ENCODE data around the gene PXK. TPM values are rescaled to one million over a fixed set of nuclear protein-coding genes. Genes with fewer than 3 reads are reported as not detected.

PXK gene
- total RNA-seq, 2 experiments from 2014 or later: 50.7 to 51.2 TPM

DNA sequence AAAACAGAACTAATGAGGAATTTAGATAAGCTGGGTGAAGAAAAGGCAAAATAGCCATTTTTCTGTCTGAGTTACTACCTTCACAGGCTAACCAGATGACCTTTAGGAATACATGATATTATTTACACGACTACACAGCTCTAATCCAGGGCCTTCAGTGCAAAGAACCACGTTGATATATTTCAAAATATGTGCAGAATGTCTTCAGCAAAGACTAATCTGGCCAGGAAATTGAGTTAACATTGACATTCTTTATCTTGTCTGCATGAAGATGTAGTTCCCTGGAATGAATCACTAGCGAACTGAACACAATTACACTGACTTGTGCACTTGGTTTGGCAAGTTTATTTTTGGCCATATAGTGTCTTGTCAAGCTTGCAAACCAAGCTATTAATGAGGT lies 59.5 kb downstream of the PXK start:
- Mint-ChIP-seq H3K36me3 (ENCODE audit: low read depth) (peaks cover 33% of the 10 kb centered on the region), H3K4me1 (peaks cover 15% of the 10 kb centered on the region), H3K27ac (no peak overlapping the region), H3K4me3 (no peak overlapping the region), H3K27me3 (no peaks in the 10 kb centered on the region), H3K9me3 (no peaks in the 10 kb centered on the region)
- DNase-seq: no peak
- ChIA-PET CTCF (interaction anchor here (0.7 to 1.7 kb wide), 3 partner anchors 12 to 124 kb away, joined by 3 to 8 read pairs (median 4); no protein-coding TSS in a partner anchor), POLR2A (no interaction called here)

DNA sequence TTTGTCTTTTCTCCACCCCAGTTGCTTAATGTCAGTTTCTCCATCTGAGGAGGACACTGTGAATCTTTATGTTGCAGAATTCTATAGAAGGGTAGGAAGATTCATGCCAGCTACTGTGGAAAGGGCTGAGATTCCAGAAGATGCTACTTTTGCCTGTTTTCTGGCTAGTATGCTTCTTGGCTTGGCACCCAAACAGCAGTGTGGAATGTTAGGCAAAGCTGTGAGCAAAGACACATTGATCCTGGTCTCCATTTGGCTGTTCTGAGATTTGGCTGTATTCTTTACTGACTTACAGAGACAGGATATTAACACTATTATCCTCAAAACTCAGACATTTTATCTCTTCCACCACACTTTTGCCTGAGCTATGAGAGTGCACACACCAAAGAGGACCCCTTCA lies 61.6 kb downstream of the PXK start:
- DNase-seq: no peak
- Mint-ChIP-seq H3K4me3 (no peak overlapping the region), H3K27ac (no peak overlapping the region), H3K36me3 (ENCODE audit: low read depth) (peaks cover 38% of the 10 kb centered on the region), H3K4me1 (no peaks in the 10 kb centered on the region), H3K9me3 (no peaks in the 10 kb centered on the region), H3K27me3 (no peaks in the 10 kb centered on the region)
- ChIA-PET CTCF (interaction anchor here (0.6 to 1.0 kb wide), 2 partner anchors 12 to 21 kb away, joined by 3 read pairs; no protein-coding TSS in a partner anchor), POLR2A (no interaction called here)

DNA sequence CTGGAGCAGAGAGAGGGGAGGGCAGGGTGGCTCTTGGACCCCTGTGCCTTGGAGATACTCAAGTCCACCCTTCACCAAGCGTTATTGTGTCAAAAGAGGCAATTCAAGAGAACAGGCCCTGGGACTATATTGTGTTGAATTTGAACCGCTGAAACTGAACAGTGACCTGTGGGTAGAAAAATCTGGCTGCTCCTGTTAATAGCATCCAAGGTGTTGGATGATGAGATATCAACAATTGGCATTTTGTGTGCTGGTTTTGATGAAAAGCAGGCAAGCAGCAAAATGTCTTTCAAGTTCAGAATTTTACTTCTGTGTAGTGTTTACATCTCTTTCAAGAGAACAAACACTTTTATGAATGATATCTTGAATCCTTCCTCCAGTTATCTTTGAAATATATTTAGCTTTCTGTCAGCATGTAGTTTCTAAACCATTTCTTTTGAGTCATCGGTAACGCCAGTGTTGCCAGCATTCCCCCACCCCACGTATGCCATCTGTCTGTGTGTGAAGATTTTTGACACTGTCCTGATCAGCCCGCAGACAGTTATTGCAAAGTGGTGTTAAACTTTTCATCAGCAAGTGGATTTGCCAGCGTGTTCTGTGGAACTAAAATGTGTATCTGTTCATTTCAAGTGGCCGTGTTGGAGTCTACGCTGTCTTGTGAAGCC lies 66.1 kb downstream of the PXK start:
- Mint-ChIP-seq H3K36me3 (ENCODE audit: low read depth) (peaks cover 51% of the 10 kb centered on the region), H3K27ac (no peak overlapping the region), H3K4me1 (no peaks in the 10 kb centered on the region), H3K4me3 (no peak overlapping the region), H3K9me3 (no peaks in the 10 kb centered on the region), H3K27me3 (no peaks in the 10 kb centered on the region)
- ChIA-PET POLR2A (no interaction called here), CTCF (no interaction called here)
- no peak for DNase-seq

DNA sequence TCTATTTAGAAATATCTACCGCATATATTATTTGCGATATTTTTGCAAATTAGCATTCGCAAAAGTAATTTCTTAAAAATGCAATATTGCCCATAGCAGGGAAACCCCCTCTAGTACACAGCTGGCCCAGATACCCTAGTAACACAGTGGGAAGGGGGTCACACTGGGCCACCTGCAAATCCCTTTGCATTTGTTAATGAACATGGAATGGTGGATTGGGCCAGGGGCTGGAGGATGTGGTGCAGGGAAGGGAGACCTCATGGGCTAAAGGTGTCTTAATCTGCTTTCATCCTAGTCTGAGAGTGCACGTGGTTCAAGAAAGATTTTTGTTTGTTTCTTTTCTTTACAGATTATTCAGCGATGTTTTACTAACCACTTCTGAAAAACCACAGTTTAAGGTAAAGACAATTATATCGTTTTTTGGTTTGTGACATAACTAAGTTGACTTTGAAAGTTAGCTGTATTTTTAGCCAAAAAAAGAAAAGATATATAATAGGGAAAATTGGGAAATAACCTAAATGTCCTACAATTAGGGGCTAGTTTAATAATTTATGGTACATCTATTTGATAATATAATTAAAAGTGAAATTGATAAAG lies 70.9 kb downstream of the PXK start:
- H3K36me3 Mint-ChIP-seq (ENCODE audit: low read depth): peaks cover 47% of the 10 kb centered on the region
- ChIA-PET POLR2A (interaction anchor here (0.7 kb wide), 1 partner anchor 113 kb away, joined by 3 read pairs; no protein-coding TSS in a partner anchor), CTCF (interaction anchor here (0.9 to 1.7 kb wide), 3 partner anchors 9 to 83 kb away, joined by 3 read pairs; no protein-coding TSS in a partner anchor)
- DNase-seq: no peak
- H3K27me3 Mint-ChIP-seq: no peaks in the 10 kb centered on the region
- no peak overlapping the region for H3K4me3 Mint-ChIP-seq
- no peaks in the 10 kb centered on the region for H3K9me3 Mint-ChIP-seq
- H3K4me1 Mint-ChIP-seq: no peaks in the 10 kb centered on the region
- H3K27ac Mint-ChIP-seq: no peak overlapping the region

DNA sequence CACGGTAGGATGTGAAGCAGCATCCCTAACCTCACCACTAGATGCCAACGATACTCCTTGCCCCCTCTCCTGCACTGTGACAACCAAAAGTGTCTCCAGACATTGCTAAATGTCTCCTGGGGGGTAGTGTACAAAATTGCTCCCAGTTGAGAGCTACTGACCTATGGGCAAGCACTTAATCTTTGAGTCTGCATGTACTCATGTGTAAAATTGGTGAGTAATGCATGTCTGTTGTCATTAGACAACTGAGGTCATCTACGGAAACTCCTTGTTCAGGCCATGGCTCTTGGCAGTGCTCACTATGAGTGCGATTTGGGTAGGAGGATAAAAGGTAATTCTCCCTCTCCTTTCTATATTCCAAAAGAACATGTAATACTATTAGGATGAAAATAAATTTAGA lies 71.7 kb downstream of the PXK start:
- DNase-seq: no peak
- peaks cover 46% of the 10 kb centered on the region for H3K36me3 Mint-ChIP-seq (ENCODE audit: low read depth)
- no peak overlapping the region for H3K4me3 Mint-ChIP-seq
- no peaks in the 10 kb centered on the region for H3K27me3 Mint-ChIP-seq
- no peak overlapping the region for H3K27ac Mint-ChIP-seq
- no peaks in the 10 kb centered on the region for H3K4me1 Mint-ChIP-seq
- no peaks in the 10 kb centered on the region for H3K9me3 Mint-ChIP-seq
- ChIA-PET POLR2A (no interaction called here), CTCF (interaction anchor here (1.4 kb wide), 1 partner anchor 12 kb away, joined by 3 read pairs; no protein-coding TSS in a partner anchor)

DNA sequence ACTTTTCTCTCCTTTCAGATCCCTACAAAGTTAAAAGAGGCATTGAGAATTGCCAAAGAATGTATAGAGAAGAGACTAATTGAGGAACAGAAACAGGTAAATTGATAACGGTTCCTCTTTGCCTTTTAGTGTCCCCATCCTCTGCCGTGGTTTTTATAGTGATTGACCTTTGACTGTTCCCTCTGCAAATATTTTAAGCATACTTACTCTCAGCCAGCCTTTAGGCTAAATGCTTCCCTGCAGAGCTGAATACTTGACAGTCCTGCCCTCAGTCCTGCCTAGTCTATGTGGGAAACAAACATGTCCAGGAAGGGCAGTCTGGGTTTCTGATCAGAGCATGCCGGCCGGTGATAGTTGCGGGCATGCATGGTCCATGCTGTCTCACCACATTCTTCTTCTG lies 76.2 kb downstream of the PXK start:
- ChIA-PET CTCF (interaction anchor here (0.8 kb wide), 1 partner anchor 102 kb away, joined by 4 read pairs; the partner anchor contains the start of genes HTD2 and RPP14), POLR2A (no interaction called here)
- no peak for DNase-seq
- Mint-ChIP-seq H3K27ac (no peak overlapping the region), H3K4me3 (no peak overlapping the region), H3K9me3 (no peaks in the 10 kb centered on the region), H3K27me3 (no peaks in the 10 kb centered on the region), H3K4me1 (peaks cover 2% of the 10 kb centered on the region), H3K36me3 (ENCODE audit: low read depth) (peaks cover 44% of the 10 kb centered on the region)

DNA sequence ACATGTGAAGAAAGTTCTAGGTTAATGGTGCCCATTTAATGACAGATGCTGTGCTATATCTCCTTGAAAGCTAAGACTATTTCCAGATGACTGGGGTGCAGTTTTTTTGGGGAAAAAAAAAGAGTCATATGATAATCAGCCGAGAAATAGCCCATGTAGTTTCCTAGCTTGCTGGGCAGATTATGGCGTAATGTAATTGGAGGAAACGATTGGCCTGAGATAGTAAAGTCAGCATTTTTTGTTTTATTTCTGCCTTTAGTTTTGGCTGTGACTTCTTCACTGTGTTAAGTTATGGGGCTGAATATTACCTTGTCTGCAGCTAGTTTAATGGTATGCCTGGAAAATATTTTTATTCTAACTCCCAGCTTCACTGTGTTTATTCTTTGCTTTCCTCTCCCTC lies 77.0 kb downstream of the PXK start:
- POLR2A ChIA-PET: no interaction called here
- no peaks in the 10 kb centered on the region for H3K9me3 Mint-ChIP-seq
- no peak for DNase-seq
- H3K36me3 Mint-ChIP-seq (ENCODE audit: low read depth): peaks cover 47% of the 10 kb centered on the region
- H3K4me1 Mint-ChIP-seq: peaks cover 5% of the 10 kb centered on the region
- no peak overlapping the region for H3K4me3 Mint-ChIP-seq
- H3K27ac Mint-ChIP-seq: no peak overlapping the region
- CTCF ChIA-PET: interaction anchor here (0.8 to 1.2 kb wide), 3 partner anchors 76 to 103 kb away, joined by 3 to 4 read pairs (median 3); partner anchors contain the start of genes HTD2 and RPP14
- no peaks in the 10 kb centered on the region for H3K27me3 Mint-ChIP-seq

DNA sequence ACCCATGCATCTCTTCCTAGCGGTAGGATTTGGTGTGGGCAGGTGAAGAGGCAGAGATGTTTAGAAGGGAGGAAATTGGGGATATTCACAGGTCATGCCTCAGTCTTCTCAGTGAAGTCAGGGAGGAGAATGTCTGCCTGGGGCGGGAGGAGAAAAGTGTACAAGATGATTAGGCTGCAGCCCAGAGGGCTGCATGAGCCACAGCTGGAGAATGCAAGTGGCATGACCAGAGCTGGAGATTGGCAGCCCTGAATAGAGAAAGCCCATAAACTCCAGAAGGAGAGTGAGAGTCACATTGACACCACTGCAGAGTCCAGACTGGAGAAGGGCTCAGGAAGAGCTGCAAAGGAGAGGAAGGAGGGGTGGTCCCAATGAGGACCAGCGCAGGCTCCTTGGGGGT lies 78.3 kb downstream of the PXK start:
- POLR2A ChIA-PET: interaction anchor here (1.0 to 1.4 kb wide), 2 partner anchors 78 to 85 kb away, joined by 4 to 5 read pairs; partner anchors contain the start of gene PXK
- peaks cover 53% of the 10 kb centered on the region for H3K36me3 Mint-ChIP-seq (ENCODE audit: low read depth)
- no peaks in the 10 kb centered on the region for H3K27me3 Mint-ChIP-seq
- CTCF ChIA-PET: interaction anchor here (0.8 to 3.5 kb wide), 4 partner anchors 10 to 92 kb away, joined by 3 to 19 read pairs (median 4); partner anchors contain the start of gene PXK
- no peak for DNase-seq
- H3K27ac Mint-ChIP-seq: no peak overlapping the region
- no peaks in the 10 kb centered on the region for H3K9me3 Mint-ChIP-seq
- H3K4me3 Mint-ChIP-seq: no peak overlapping the region
- peaks cover 5% of the 10 kb centered on the region for H3K4me1 Mint-ChIP-seq

DNA sequence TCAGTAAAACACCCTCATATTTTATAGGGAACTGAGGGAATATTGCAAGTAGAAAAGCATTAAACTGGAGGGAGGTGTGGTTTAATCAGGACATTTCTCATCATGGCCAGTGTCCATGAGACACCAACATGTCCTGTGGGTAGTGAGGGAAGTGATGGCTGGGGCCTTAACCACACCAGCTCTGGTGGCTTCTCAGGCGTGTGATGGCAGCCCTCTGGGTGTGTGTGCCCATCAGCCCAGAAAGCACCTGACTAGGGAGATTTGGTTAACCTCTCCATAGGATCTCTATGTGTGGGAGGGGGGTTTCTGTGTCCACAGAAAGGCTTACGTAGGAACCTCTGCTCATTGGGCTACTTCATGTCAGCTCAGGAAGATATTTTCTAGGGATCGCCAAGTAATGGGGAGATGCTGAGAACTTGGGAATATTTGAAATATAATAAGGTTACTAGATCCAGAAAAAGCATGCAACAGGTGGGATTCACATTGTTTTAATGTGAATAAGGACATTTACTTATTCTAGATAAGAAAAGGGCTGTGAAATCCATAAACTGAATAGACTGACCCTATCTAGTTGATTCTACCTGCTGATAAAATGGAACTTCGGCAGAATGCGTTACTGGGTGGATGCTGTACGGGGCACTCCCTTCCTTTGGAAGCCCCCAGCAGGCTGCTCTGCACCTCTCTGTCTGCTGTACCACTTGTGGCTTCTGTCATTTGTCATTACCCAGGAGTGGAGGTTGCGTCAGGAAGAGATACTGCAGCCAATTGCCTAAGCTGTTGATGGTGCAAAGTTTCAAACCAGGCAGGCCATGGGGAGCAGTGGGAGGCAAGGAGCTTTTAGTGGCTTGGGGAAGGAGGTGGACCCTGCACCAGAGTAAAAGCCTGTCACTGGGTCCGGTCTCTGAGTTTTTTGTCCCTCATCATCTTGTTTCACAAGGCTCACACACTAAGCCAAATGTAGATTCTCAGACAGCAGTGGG lies 79.4 kb downstream of the PXK start:
- Mint-ChIP-seq H3K27ac (no peak overlapping the region), H3K4me1 (peaks cover 5% of the 10 kb centered on the region), H3K36me3 (ENCODE audit: low read depth) (peaks cover 47% of the 10 kb centered on the region), H3K4me3 (no peak overlapping the region), H3K9me3 (no peaks in the 10 kb centered on the region), H3K27me3 (no peaks in the 10 kb centered on the region)
- no peak for DNase-seq
- POLR2A ChIA-PET: interaction anchor here (1.0 to 1.4 kb wide), 3 partner anchors 79 to 104 kb away, joined by 3 to 5 read pairs (median 4); partner anchors contain the start of gene PXK
- CTCF ChIA-PET: interaction anchor here (0.8 to 3.5 kb wide), 7 partner anchors 9 to 224 kb away, joined by 3 to 19 read pairs (median 4); partner anchors contain the start of genes HTD2, PXK and RPP14

DNA sequence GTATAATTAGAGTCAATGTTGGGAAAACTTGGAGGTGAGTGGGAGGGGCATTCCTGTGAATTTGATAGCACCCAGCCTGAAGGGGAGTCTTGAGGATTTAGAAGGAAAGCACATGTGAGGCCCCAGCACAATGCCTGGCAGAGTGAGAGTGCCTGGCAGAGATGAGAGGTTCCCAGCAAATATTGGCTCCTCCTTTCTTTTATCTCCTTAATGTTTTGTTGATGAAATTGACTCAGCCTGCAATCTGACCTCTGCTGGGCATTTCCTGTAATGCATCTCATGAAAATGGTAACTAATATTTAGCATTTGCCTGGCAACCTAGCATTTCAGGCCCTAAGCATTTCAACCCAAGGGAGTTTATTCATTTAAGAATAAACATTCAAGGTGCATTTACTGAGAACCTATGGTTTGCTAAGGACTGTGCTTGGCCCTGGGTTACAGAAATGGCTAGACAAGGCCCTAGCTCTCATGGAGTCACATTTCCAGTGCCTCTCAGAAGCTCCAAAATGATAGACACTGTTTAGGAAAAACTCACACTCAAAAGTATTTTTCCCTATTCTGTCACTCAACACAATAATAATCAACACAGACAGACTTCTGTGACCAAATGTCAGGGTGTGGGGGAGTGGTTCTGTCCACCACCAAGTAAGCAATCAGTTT lies 82.0 kb downstream of the PXK start:
- H3K9me3 Mint-ChIP-seq: no peaks in the 10 kb centered on the region
- no peak overlapping the region for H3K4me3 Mint-ChIP-seq
- ChIA-PET POLR2A (interaction anchor here (2.0 kb wide), 1 partner anchor 108 kb away, joined by 13 read pairs; the partner anchor contains the start of genes HTD2 and RPP14), CTCF (interaction anchor here (0.6 to 3.4 kb wide), 14 partner anchors 9 to 228 kb away, joined by 3 to 28 read pairs (median 6); partner anchors contain the start of genes HTD2, PDHB, PXK and RPP14)
- H3K27me3 Mint-ChIP-seq: no peaks in the 10 kb centered on the region
- H3K4me1 Mint-ChIP-seq: peaks cover 5% of the 10 kb centered on the region
- H3K27ac Mint-ChIP-seq: no peak overlapping the region
- peak; percentile 54 for DNase-seq
- peaks cover 36% of the 10 kb centered on the region for H3K36me3 Mint-ChIP-seq (ENCODE audit: low read depth)

DNA sequence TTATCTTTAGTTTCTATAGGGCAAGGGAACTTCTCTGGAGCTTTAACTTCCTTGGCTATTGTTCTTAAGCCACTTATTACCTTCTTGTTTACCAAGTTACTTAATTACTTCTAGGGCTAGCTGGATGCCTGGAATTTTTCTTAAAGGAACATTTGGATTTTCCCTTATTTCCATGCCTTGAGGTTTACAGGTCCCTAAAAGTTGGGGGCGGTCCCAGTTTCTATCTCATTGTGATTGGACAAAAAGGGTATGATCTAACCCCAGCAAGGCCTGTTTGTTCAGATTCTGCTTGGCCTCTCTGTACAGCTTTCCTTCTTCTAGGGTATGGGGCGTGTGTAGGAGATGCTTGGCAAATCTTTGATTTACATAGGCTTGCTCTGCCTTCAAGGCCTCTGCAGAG lies 83.5 kb downstream of the PXK start:
- H3K9me3 Mint-ChIP-seq: no peaks in the 10 kb centered on the region
- ChIA-PET CTCF (interaction anchor here (0.9 to 3.4 kb wide), 11 partner anchors 8 to 239 kb away, joined by 3 to 28 read pairs (median 6); partner anchors contain the start of genes HTD2, PXK and RPP14), POLR2A (interaction anchor here (1.8 to 2.0 kb wide), 2 partner anchors 17 to 109 kb away, joined by 4 to 13 read pairs; partner anchors contain the start of genes HTD2, PDHB and RPP14)
- no peak overlapping the region for H3K27ac Mint-ChIP-seq
- no peak overlapping the region for H3K4me3 Mint-ChIP-seq
- H3K4me1 Mint-ChIP-seq: peaks cover 16% of the 10 kb centered on the region
- DNase-seq: no peak
- H3K27me3 Mint-ChIP-seq: no peaks in the 10 kb centered on the region
- peaks cover 34% of the 10 kb centered on the region for H3K36me3 Mint-ChIP-seq (ENCODE audit: low read depth)

DNA sequence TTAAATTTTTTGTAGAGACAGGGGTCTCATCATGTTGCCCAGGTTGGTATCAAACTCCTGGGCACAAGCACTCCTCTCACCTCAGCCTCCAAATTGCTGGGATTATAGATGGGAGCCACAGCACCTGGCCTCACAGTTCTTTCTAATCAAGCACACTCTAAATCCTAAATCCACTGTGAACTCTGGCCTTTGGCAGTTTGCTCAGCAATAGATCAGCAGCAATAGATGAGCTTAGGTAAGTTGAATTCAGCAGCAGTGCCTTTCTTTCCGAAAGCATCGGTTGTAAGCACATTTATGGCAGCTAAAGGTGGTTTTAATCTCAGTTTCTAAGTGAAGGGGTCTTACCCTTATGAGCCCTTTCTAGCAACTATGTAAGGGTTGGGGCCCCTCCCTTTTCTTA lies 84.4 kb downstream of the PXK start:
- no peak overlapping the region for H3K4me3 Mint-ChIP-seq
- H3K27ac Mint-ChIP-seq: no peak overlapping the region
- no peaks in the 10 kb centered on the region for H3K27me3 Mint-ChIP-seq
- ChIA-PET POLR2A (interaction anchor here (0.8 to 1.8 kb wide), 2 partner anchors 16 to 111 kb away, joined by 3 to 4 read pairs; partner anchors contain the start of genes HTD2, PDHB and RPP14), CTCF (interaction anchor here (3.3 to 3.4 kb wide), 2 partner anchors 83 to 110 kb away, joined by 23 to 28 read pairs; partner anchors contain the start of genes HTD2, PXK and RPP14)
- no peak for DNase-seq
- no peaks in the 10 kb centered on the region for H3K9me3 Mint-ChIP-seq
- H3K36me3 Mint-ChIP-seq (ENCODE audit: low read depth): peaks cover 35% of the 10 kb centered on the region
- peaks cover 18% of the 10 kb centered on the region for H3K4me1 Mint-ChIP-seq
